Measurements from ENCODE around the gene THOC2. TPM values are rescaled to one million over a fixed set of nuclear protein-coding genes. Genes with fewer than 3 reads are reported as not detected.

The THOC2 gene
- total RNA-seq, 2 experiments from 2014 or later: 80.7 to 85.4 TPM

DNA sequence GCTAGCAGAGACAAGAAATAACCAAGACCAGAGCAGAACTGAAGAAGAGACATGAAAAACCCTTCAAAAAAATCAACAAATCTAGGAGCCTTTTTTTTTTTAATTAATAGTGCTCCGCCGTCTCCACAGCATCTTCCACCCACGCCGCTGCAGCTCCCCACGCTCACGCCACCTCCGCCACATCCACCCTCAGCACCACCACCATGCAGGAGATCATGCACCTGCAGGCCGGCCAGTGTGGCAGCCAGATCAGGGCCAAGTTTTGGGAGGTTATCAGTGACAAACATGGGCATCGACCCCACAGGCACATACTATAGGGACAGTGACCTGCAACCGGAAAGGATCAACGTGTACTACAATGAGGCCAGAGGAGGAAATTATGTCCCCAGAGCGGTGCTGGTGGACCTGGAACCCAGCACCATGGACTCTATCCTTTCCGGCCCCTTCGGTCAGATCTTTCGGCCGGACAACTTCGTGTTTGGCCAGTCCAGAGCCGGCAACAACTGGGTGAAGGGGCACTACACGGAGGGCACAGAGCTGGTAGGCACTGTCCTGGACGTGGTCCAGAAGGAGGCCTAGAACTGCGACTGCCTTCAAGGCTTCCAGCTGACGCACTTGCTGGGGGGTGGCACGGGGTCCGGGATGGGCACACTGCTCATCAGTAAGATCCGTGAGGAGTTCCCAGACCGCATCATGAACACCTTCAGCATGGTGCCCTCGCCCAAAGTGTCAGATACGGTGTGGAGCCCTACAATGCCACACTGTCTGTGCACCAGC lies 171.2 kb downstream of the THOC2 start:
- no peaks in the 10 kb centered on the region for H3K9me3 Mint-ChIP-seq (ENCODE audit: low read depth)
- intact Hi-C loops (cut with DNase I, micrococcal nuclease): no loop called here

DNA sequence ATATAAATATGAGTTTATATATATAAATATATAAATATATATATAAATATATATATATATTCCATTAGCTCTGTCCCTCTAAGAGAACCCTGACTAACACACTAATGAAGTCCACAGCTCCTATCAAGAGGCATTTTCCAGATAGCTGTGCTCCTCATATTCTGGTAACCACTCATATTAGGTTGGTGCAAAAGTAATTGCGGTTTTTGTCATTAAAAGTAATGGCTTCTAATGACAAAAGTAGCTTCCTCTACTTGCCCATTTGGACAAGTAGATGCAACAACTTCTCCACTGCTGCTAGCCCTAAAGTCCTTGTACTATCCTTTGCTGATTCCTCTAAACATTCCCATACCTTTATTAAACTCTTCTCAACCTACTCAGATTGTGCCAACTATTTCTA lies 182.0 kb downstream of the THOC2 start:
- Mint-ChIP-seq H3K9me3 (ENCODE audit: low read depth) (no peaks in the 10 kb centered on the region), H3K4me3 (no peak overlapping the region), H3K36me3 (ENCODE audit: low read depth) (no peaks in the 10 kb centered on the region), H3K27me3 (no peaks in the 10 kb centered on the region), H3K4me1 (no peaks in the 10 kb centered on the region), H3K27ac (no peak overlapping the region)
- ATAC-seq (no peak), DNase-seq (no peak)
- intact Hi-C loops (cut with DNase I, micrococcal nuclease): no loop called here
- POLR2A ChIA-PET: no interaction called here
- CTCF ChIA-PET: no interaction called here

More for the DNA sequence above, 171.2 kb downstream of the THOC2 start:
- ChIA-PET POLR2A (no interaction called here), CTCF (interaction anchor here (0.6 kb wide), 1 partner anchor 36 kb away, joined by 3 read pairs; no protein-coding TSS in a partner anchor)
- Mint-ChIP-seq H3K4me1 (no peaks in the 10 kb centered on the region), H3K36me3 (ENCODE audit: low read depth) (no peaks in the 10 kb centered on the region), H3K27ac (no peak overlapping the region), H3K27me3 (peaks cover 1% of the 10 kb centered on the region), H3K4me3 (no peak overlapping the region)
- DNase-seq (no peak), ATAC-seq (no peak)

Other genes starting within 250 kb of the THOC2 start
- gene XIAP, start 127.0 kb upstream of the THOC2 start, total RNA-seq: 10 to 100 TPM; 22.8 to 27.7 TPM
- 100 to 1,000 TPM in 1 of 2 experiments, 10 to 100 TPM in 1; 91.1 to 104 TPM for gene STAG2, start 228.7 kb upstream of the THOC2 start, total RNA-seq

All from activated CD4-positive, alpha-beta T cell treated with anti-CD3 and anti-CD28 coated beads for 36 hours (primary cell).